Measurements from ENCODE around the gene AARS2. TPM values are rescaled to one million over a fixed set of nuclear protein-coding genes. Genes with fewer than 3 reads are reported as not detected.

Gene AARS2
- total and polyA plus RNA-seq, 2 of the 8 experiments (the other 6 are each of a cell fraction or from before 2014, with no cell fraction given) = 8.6 to 20.4 TPM

DNA sequence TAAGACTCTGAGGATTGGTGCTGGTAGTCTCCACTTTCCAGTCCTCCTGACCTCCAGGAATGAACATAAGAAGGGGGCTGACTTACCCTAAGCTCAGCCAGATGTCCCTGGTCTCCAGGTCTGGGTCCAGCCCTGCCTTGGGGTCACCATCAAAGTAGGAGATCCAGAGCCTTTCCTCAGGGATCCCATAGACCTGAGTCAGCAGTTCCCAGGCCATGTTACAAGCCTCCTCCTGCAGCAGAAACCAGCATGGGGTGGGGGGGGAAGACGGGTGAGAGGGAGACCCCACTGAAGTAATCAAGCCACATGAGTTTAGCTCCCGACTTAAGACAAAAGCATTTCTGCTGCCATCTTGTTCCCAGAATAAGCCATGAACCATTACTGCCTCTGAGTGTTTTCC lies 1.8 kb downstream of the AARS2 start (continued):
- TF ChIP-seq, protein P1, sequence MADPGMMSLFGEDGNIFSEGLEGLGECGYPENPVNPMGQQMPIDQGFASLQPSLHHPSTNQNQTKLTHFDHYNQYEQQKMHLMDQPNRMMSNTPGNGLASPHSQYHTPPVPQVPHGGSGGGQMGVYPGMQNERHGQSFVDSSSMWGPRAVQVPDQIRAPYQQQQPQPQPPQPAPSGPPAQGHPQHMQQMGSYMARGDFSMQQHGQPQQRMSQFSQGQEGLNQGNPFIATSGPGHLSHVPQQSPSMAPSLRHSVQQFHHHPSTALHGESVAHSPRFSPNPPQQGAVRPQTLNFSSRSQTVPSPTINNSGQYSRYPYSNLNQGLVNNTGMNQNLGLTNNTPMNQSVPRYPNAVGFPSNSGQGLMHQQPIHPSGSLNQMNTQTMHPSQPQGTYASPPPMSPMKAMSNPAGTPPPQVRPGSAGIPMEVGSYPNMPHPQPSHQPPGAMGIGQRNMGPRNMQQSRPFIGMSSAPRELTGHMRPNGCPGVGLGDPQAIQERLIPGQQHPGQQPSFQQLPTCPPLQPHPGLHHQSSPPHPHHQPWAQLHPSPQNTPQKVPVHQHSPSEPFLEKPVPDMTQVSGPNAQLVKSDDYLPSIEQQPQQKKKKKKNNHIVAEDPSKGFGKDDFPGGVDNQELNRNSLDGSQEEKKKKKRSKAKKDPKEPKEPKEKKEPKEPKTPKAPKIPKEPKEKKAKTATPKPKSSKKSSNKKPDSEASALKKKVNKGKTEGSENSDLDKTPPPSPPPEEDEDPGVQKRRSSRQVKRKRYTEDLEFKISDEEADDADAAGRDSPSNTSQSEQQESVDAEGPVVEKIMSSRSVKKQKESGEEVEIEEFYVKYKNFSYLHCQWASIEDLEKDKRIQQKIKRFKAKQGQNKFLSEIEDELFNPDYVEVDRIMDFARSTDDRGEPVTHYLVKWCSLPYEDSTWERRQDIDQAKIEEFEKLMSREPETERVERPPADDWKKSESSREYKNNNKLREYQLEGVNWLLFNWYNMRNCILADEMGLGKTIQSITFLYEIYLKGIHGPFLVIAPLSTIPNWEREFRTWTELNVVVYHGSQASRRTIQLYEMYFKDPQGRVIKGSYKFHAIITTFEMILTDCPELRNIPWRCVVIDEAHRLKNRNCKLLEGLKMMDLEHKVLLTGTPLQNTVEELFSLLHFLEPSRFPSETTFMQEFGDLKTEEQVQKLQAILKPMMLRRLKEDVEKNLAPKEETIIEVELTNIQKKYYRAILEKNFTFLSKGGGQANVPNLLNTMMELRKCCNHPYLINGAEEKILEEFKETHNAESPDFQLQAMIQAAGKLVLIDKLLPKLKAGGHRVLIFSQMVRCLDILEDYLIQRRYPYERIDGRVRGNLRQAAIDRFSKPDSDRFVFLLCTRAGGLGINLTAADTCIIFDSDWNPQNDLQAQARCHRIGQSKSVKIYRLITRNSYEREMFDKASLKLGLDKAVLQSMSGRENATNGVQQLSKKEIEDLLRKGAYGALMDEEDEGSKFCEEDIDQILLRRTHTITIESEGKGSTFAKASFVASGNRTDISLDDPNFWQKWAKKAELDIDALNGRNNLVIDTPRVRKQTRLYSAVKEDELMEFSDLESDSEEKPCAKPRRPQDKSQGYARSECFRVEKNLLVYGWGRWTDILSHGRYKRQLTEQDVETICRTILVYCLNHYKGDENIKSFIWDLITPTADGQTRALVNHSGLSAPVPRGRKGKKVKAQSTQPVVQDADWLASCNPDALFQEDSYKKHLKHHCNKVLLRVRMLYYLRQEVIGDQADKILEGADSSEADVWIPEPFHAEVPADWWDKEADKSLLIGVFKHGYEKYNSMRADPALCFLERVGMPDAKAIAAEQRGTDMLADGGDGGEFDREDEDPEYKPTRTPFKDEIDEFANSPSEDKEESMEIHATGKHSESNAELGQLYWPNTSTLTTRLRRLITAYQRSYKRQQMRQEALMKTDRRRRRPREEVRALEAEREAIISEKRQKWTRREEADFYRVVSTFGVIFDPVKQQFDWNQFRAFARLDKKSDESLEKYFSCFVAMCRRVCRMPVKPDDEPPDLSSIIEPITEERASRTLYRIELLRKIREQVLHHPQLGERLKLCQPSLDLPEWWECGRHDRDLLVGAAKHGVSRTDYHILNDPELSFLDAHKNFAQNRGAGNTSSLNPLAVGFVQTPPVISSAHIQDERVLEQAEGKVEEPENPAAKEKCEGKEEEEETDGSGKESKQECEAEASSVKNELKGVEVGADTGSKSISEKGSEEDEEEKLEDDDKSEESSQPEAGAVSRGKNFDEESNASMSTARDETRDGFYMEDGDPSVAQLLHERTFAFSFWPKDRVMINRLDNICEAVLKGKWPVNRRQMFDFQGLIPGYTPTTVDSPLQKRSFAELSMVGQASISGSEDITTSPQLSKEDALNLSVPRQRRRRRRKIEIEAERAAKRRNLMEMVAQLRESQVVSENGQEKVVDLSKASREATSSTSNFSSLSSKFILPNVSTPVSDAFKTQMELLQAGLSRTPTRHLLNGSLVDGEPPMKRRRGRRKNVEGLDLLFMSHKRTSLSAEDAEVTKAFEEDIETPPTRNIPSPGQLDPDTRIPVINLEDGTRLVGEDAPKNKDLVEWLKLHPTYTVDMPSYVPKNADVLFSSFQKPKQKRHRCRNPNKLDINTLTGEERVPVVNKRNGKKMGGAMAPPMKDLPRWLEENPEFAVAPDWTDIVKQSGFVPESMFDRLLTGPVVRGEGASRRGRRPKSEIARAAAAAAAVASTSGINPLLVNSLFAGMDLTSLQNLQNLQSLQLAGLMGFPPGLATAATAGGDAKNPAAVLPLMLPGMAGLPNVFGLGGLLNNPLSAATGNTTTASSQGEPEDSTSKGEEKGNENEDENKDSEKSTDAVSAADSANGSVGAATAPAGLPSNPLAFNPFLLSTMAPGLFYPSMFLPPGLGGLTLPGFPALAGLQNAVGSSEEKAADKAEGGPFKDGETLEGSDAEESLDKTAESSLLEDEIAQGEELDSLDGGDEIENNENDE (IDR thresholded peaks at IDR 0.05; ENCODE audit: insufficient replicate concordance, low read length) = no peak
- TF ChIP-seq POLR2A (IDR thresholded peaks at IDR 0.05; ENCODE audit: control extremely low read depth in 1 of 2, low read depth in 2 of 2, low read length in 2 of 2) = no peak
- no peak for TF ChIP-seq ASH2L (IDR thresholded peaks at IDR 0.05; ENCODE audit: low read length)
- no peak for TF ChIP-seq CHD1 (IDR thresholded peaks at IDR 0.05; ENCODE audit: low read depth, low read length)
- TF ChIP-seq HDAC2 (IDR thresholded peaks at IDR 0.05; ENCODE audit: borderline replicate concordance in 1 of 2, low read depth in 2 of 2, low read length in 2 of 2) = no peak
- no peak for TF ChIP-seq SP2 (IDR thresholded peaks at IDR 0.05; ENCODE audit: low read length)
- TF ChIP-seq, protein P2, sequence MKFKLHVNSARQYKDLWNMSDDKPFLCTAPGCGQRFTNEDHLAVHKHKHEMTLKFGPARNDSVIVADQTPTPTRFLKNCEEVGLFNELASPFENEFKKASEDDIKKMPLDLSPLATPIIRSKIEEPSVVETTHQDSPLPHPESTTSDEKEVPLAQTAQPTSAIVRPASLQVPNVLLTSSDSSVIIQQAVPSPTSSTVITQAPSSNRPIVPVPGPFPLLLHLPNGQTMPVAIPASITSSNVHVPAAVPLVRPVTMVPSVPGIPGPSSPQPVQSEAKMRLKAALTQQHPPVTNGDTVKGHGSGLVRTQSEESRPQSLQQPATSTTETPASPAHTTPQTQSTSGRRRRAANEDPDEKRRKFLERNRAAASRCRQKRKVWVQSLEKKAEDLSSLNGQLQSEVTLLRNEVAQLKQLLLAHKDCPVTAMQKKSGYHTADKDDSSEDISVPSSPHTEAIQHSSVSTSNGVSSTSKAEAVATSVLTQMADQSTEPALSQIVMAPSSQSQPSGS (IDR thresholded peaks at IDR 0.05; ENCODE audit: low read length) = no peak
- TF ChIP-seq CEBPB (IDR thresholded peaks at IDR 0.05; ENCODE audit: low read depth, low read length) = no peak
